ENCODE measurements around the gene FOXQ1.
A peak's percentile ranks its signal among the peaks of the same experiment; 100 is the strongest.
"Not testable (repeated sequence)": the region's sequence is repeated elsewhere in the genome, so short reads cannot be mapped to it uniquely, and the experiment has no call there.

FOXQ1 gene

GRCh38 chr6:1322156-1322555 is 10.3 kb downstream of the FOXQ1 start:
- DNase-seq (ENCODE audit: low spot score): no peak

- DNase-seq (ENCODE audit: low spot score): no peak
Measured at GRCh38 chr6:1322696-1323219, 10.9 kb downstream of the FOXQ1 start.

GRCh38 chr6:1324936-1325335 is 13.0 kb downstream of the FOXQ1 start:
- DNase-seq (ENCODE audit: low spot score): no peak

GRCh38 chr6:1325461-1326309 is 13.8 kb downstream of the FOXQ1 start:
- no peak for DNase-seq (ENCODE audit: low spot score)

GRCh38 chr6:1326535-1327121 is 14.7 kb downstream of the FOXQ1 start:
- DNase-seq (ENCODE audit: low spot score): no peak

- no peak for DNase-seq (ENCODE audit: low spot score)
Measured at GRCh38 chr6:1327630-1328029, 15.7 kb downstream of the FOXQ1 start.

- DNase-seq (ENCODE audit: low spot score): no peak
Measured at GRCh38 chr6:1328129-1328800, 16.4 kb downstream of the FOXQ1 start.

- no peak for DNase-seq (ENCODE audit: low spot score)
Measured at GRCh38 chr6:1329708-1330107, 17.8 kb downstream of the FOXQ1 start.

- no peak for DNase-seq (ENCODE audit: low spot score)
Measured at GRCh38 chr6:1334684-1335083, 22.8 kb downstream of the FOXQ1 start.

- peak; percentile 37 for DNase-seq (ENCODE audit: low spot score)
Measured at GRCh38 chr6:1335367-1336037, 23.6 kb downstream of the FOXQ1 start.

GRCh38 chr6:1336246-1336843 is 24.4 kb downstream of the FOXQ1 start:
- DNase-seq (ENCODE audit: low spot score): peak; percentile 58

GRCh38 chr6:1337791-1338190 is 25.9 kb downstream of the FOXQ1 start:
- DNase-seq (ENCODE audit: low spot score): no peak

- no peak for DNase-seq (ENCODE audit: low spot score)
Measured at GRCh38 chr6:1346101-1346500, 34.2 kb downstream of the FOXQ1 start.

GRCh38 chr6:1346558-1347091 is 34.7 kb downstream of the FOXQ1 start:
- no peak for DNase-seq (ENCODE audit: low spot score)

GRCh38 chr6:1347161-1347560 is 35.3 kb downstream of the FOXQ1 start:
- DNase-seq (ENCODE audit: low spot score): no peak

- DNase-seq (ENCODE audit: low spot score): peak; percentile 35
Measured at GRCh38 chr6:1348675-1349074, 36.8 kb downstream of the FOXQ1 start.

GRCh38 chr6:1349655-1350054 is 37.8 kb downstream of the FOXQ1 start:
- no peak for DNase-seq (ENCODE audit: low spot score)

- no peak for DNase-seq (ENCODE audit: low spot score)
Measured at GRCh38 chr6:1351381-1352008, 39.6 kb downstream of the FOXQ1 start.

- not testable (repeated sequence) for DNase-seq (ENCODE audit: low spot score)
Measured at GRCh38 chr6:1355068-1355467, 43.2 kb downstream of the FOXQ1 start.

GRCh38 chr6:1361717-1362116 is 49.8 kb downstream of the FOXQ1 start:
- DNase-seq (ENCODE audit: low spot score): not testable (repeated sequence)

- DNase-seq (ENCODE audit: low spot score): no peak
Measured at GRCh38 chr6:1362643-1363042, 50.7 kb downstream of the FOXQ1 start.
